ENCODE data around the gene FIGN.

GRCh38 chr2:163611557-163611906, 124.3 kb downstream of the FIGN start:
- no peak for TF ChIP-seq POLR2A (IDR thresholded peaks at IDR 0.05; ENCODE audit: low read depth, low read length)
- no peak for TF ChIP-seq ZNF274 (IDR thresholded peaks at IDR 0.05; ENCODE audit: insufficient read depth, insufficient read length)
- no peak for TF ChIP-seq CTCF (IDR thresholded peaks at IDR 0.05 in 2 of 3, conservative IDR thresholded peaks at IDR 0.05 in 1 of 3; ENCODE audit: control insufficient read depth in 2 of 3, extremely low read depth in 1 of 3, insufficient read depth in 1 of 3, low read depth in 3 of 3, low read length in 3 of 3)
- TF ChIP-seq PBX3 (IDR thresholded peaks at IDR 0.05; ENCODE audit: insufficient replicate concordance, low read depth, low read length): no peak
- no peak for TF ChIP-seq JUND (IDR thresholded peaks at IDR 0.05; ENCODE audit: low read depth, low read length)
- TF ChIP-seq CHD4 (IDR thresholded peaks at IDR 0.05): no peak
- TF ChIP-seq CHD2 (IDR thresholded peaks at IDR 0.05; ENCODE audit: borderline replicate concordance, low read depth, low read length): no peak
- TF ChIP-seq MAX (IDR thresholded peaks at IDR 0.05; ENCODE audit: low read depth, low read length): no peak
- TF ChIP-seq PML (IDR thresholded peaks at IDR 0.05; ENCODE audit: low read length): no peak
- no peak for TF ChIP-seq CBFB (IDR thresholded peaks at IDR 0.05; ENCODE audit: low read depth)
- no peak for TF ChIP-seq NFXL1 (IDR thresholded peaks at IDR 0.05; ENCODE audit: borderline replicate concordance)
- TF ChIP-seq YY1 (IDR thresholded peaks at IDR 0.05; ENCODE audit: low read depth, low read length): no peak
- no peak for TF ChIP-seq SREBF2 (IDR thresholded peaks at IDR 0.05; ENCODE audit: low read length)
- no peak for TF ChIP-seq CREB1 (IDR thresholded peaks at IDR 0.05; ENCODE audit: low read depth)
